Spleen (tissue), 7 donors: ENCODE data around the gene CHST1.

Experiments
- POLR2A ChIP-seq, 3 donors: fragments of 450-650 bp; IDR thresholded peaks; one replicate each; pipeline ENCODE4 v1.5.1; 2017; ENCODE audit warnings: antibody characterized with exemption in 3 of 3, mild to moderate bottlenecking in 1 of 3
- TF ChIP-seq, protein P1 (sequence below), 11 experiments: fragments of 200-600 bp in 7 of 11; fragments of 450-650 bp in 4 of 11; sonication (generic) in 4 of 11; IDR thresholded peaks in 8 of 11; conservative IDR thresholded peaks in 3 of 11; 1 replicate in 7 of 11; 2 replicates in 4 of 11; pipeline versions ENCODE4 v1.4.0 to v1.8.0; 2016 to 2021; ENCODE audit warnings: antibody characterized with exemption in 11 of 11, inconsistent platforms in 4 of 11, mild to moderate bottlenecking in 1 of 11
- donor health status: DM: no; HTN: no; CAD: no; lungs with moderate emphysema.
- donor health status: DM: no; HTN: no; CAD: no.
- donor health status: DM: no; HTN: no; CAD: no.

DNA sequence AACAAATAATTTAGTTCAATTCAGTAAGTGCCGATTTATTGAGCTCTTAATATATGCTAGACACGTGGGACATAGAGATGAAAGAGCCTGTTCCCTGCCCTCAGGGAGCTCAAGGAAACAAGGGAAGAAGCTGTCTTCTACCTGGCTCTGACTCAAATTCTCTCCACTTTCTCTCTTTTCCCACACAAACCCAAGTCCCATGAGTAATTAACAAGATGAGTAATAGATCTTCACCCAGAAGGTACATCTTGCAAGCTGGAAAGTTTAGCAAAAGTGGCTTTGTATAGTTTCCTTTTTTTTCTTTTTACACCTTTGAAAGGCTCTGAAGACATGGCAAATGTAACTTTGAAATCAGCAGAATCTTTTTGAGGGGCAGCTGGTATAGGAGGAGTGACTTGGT, 48.2 kb upstream of the CHST1 start:
- no peak for TF ChIP-seq POLR2A (IDR thresholded peaks at IDR 0.05)
- TF ChIP-seq, protein P1, sequence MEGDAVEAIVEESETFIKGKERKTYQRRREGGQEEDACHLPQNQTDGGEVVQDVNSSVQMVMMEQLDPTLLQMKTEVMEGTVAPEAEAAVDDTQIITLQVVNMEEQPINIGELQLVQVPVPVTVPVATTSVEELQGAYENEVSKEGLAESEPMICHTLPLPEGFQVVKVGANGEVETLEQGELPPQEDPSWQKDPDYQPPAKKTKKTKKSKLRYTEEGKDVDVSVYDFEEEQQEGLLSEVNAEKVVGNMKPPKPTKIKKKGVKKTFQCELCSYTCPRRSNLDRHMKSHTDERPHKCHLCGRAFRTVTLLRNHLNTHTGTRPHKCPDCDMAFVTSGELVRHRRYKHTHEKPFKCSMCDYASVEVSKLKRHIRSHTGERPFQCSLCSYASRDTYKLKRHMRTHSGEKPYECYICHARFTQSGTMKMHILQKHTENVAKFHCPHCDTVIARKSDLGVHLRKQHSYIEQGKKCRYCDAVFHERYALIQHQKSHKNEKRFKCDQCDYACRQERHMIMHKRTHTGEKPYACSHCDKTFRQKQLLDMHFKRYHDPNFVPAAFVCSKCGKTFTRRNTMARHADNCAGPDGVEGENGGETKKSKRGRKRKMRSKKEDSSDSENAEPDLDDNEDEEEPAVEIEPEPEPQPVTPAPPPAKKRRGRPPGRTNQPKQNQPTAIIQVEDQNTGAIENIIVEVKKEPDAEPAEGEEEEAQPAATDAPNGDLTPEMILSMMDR (IDR thresholded peaks at IDR 0.05 in 8 of 11, conservative IDR thresholded peaks at IDR 0.05 in 3 of 11), result no peak
